Measurements from ENCODE around the gene LRP11.

LRP11 gene

GRCh38 chr6:149823013-149823412 lies 41.1 kb downstream of the LRP11 start:
- H3K4me3 ChIP-seq (ENCODE audit: low read depth, low read length) = no peak overlapping the region
- TF ChIP-seq CTCF (IDR thresholded peaks at IDR 0.05; ENCODE audit: low read depth, low read length) = peak; percentile 11
- in situ Hi-C loops (cut with HindIII; ENCODE audit: low sequenced_read_pairs) = no loop called here
- no peak for DNase-seq (ENCODE audit: low read depth, low spot score)

GRCh38 chr6:149821492-149821891 lies 42.7 kb downstream of the LRP11 start:
- no peak for TF ChIP-seq CTCF (IDR thresholded peaks at IDR 0.05; ENCODE audit: low read depth, low read length)
- H3K4me3 ChIP-seq (ENCODE audit: low read depth, low read length) = no peak overlapping the region
- in situ Hi-C loops (cut with HindIII; ENCODE audit: low sequenced_read_pairs) = no loop called here
- DNase-seq (ENCODE audit: low read depth, low spot score) = no peak

- H3K4me3 ChIP-seq (ENCODE audit: low read depth, low read length) = no peak overlapping the region
- no peak for DNase-seq (ENCODE audit: low read depth, low spot score)
- in situ Hi-C loops (cut with HindIII; ENCODE audit: low sequenced_read_pairs) = no loop called here
- no peak for TF ChIP-seq CTCF (IDR thresholded peaks at IDR 0.05; ENCODE audit: low read depth, low read length)
Observed at GRCh38 chr6:149820506-149820905, 43.7 kb downstream of the LRP11 start.

GRCh38 chr6:149815788-149816187 lies 48.4 kb downstream of the LRP11 start:
- no peak for DNase-seq (ENCODE audit: low read depth, low spot score)
- TF ChIP-seq CTCF (IDR thresholded peaks at IDR 0.05; ENCODE audit: low read depth, low read length) = no peak
- no peak overlapping the region for H3K4me3 ChIP-seq (ENCODE audit: low read depth, low read length)
- in situ Hi-C loops (cut with HindIII; ENCODE audit: low sequenced_read_pairs) = no loop called here

GRCh38 chr6:149813351-149813750 lies 50.8 kb downstream of the LRP11 start:
- DNase-seq (ENCODE audit: low read depth, low spot score) = no peak
- TF ChIP-seq CTCF (IDR thresholded peaks at IDR 0.05; ENCODE audit: low read depth, low read length) = no peak
- in situ Hi-C loops (cut with HindIII; ENCODE audit: low sequenced_read_pairs) = no loop called here
- no peak overlapping the region for H3K4me3 ChIP-seq (ENCODE audit: low read depth, low read length)

GRCh38 chr6:149809798-149810197 lies 54.4 kb downstream of the LRP11 start:
- H3K4me3 ChIP-seq (ENCODE audit: low read depth, low read length) = no peak overlapping the region
- in situ Hi-C loops (cut with HindIII; ENCODE audit: low sequenced_read_pairs) = no loop called here
- no peak for TF ChIP-seq CTCF (IDR thresholded peaks at IDR 0.05; ENCODE audit: low read depth, low read length)
- no peak for DNase-seq (ENCODE audit: low read depth, low spot score)

GRCh38 chr6:149806127-149806526 lies 58.0 kb downstream of the LRP11 start:
- peak; percentile 5 for DNase-seq (ENCODE audit: low read depth, low spot score)
- no peak overlapping the region for H3K4me3 ChIP-seq (ENCODE audit: low read depth, low read length)
- TF ChIP-seq CTCF (IDR thresholded peaks at IDR 0.05; ENCODE audit: low read depth, low read length) = no peak
- in situ Hi-C loops (cut with HindIII; ENCODE audit: low sequenced_read_pairs) = no loop called here
